Measurements from ENCODE around the gene RPS15.
"Not testable (repeated sequence)": the region's sequence is repeated elsewhere in the genome, so short reads cannot be mapped to it uniquely, and the experiment has no call there.

The RPS15 gene

DNA sequence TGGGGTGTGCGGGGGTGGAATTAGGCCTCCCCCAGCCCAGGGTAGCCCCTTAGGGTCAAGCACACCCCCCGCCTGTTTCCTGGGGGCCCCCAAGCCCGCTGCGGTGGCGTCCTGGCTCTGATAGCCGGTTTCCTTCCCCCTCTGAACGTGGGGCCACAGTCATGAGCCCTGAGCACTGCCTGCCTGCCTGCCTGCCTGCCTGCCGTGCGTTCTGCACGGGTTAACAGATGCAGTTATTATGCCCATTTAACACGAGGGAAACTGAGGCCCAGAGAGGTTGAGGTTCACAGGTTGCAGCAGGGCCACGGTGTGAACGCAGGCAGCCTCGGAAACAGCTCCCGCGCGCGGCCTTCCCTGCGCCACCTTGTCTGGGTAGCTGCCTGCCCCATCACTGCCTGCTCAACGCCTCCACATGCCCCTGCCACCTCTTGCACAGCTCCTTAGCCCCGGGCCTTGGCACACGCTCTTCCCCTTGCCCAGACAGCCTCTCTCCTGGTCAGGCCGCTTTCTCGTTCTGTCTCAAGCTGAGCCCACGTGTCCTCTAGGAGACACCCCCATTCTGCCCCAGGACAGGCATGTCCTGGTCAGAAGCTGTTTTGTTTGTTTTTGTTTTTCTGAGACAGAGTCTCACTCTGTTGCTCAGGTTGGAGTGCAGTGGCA lies 35.7 kb upstream of the RPS15 start:
- DNase-seq, result no peak

DNA sequence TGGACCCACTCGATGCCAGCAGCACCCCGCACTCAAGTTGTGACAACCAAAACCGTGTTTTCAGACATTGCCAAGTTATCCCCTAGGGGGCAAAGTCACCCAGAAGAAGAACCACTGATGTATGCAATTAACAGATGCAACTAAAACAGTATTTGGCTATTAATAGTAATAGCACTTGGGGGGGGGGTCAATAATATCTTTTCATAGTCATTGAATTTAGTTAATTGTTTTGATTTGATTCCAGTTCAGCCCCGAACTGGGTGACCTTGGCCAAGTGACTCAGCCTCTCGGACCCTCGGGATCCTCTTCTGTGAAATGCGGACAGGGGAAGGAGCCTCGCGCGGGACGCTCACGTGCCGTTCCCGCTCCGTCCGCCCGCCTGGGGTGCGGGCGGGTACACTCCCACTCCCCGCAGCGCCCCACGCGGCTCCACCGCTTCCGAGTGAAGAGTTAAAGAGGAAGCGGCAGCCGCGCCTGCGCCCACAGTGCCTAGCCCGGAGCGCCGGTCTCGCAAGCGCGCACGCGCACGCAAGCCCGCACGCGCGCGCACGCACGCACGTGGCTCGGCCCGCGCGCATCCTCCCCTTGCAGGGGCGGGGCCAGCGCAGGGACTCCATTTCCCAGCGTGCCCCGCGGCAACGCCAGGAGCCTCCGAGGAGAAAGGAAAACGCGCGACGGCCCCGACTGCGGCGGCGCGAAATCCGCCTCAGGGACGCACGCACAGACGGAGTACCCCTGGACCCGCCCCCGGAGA lies 31.2 kb upstream of the RPS15 start:
- peak; percentile 99 for DNase-seq

DNA sequence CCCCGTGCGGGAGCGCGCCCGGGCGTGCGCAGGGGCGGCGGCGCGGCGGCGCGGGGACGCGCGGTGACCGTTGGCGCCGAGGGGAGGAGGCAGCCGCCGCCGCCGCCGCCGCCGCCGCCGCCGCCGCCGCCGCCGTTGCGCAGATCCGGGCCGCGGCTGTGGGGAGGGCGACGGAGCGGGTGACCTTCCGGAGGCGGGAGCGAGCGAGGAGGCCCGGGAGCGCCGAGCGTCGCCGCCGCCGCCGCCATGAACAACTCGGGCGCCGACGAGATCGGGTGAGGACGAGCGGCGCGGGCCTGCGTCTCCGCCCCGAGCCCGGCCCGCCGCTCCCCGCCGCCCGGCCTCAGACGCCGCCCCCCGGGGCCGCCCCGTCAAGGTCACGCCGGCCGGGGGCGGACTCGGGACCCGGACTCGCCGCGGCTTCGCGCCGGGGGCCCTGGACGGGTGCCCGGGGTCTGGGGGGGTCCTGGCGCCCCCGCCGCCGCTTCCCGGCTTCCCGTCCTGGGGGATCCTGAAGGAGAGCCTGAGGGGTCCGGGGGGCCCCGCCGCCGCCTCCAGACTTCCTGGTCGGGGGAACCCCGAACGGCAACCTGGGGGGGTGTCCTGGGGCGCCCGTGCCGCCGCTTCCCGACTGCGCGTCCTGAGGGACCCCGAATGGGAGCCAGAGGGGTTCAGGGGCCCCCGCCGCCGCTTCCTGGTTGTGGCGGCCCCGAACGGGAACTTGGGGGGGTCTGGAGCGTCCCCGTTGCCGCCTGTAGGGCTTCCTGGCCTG lies 30.5 kb upstream of the RPS15 start, which contains the start of gene DAZAP1:
Gene DAZAP1, plus strand, starts transcription at position 59 of the 772 bp plus-strand sequence. Its CDS starts 188 bp downstream, at position 247.
- DNase-seq, result peak; percentile 35

DNA sequence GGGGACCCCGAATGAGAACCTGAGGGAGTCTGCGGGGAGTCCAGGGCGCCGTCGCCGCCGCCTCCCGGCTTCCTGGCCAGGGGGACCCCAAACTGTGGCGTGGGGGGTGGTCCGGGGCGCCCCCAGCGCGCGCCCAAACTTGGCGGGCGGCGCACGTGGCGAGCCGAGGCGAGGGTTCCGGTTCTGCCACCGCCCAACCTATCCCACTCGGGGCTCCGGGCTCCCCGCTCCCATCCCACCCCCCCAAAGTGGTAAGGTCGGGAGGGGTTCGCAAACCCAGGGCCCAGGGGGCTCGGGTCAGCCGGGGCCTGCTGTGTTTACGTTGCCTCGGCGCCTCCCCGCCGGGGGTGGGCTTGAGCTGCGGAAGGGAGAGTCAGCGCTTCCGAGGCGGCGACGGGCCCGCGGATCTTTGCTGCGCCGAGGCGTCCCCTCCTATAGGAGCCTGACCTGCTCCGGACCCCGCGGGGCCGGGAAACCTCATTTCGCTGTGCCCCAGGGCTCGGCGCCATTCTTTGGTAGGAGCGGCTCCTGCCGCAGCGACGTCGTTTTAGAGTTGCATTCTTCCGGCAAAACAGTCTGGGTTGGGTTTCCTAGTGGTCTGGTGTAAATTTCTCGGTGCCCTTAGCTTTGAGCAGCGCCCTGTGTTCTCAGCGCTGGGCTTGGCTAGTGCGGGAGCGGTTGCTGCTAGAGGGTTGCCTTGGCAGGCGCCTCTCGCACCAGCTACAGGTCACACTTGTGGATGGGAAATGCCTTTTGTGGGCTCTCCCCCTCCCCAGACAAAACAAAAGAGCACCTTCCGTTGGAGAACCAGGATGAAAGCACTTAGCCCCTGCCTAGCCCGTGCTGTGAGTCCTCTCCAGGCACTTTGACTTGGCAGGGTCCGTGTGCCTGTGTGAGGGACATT lies 29.6 kb upstream of the RPS15 start:
- DNase-seq, result peak; percentile 63

DNA sequence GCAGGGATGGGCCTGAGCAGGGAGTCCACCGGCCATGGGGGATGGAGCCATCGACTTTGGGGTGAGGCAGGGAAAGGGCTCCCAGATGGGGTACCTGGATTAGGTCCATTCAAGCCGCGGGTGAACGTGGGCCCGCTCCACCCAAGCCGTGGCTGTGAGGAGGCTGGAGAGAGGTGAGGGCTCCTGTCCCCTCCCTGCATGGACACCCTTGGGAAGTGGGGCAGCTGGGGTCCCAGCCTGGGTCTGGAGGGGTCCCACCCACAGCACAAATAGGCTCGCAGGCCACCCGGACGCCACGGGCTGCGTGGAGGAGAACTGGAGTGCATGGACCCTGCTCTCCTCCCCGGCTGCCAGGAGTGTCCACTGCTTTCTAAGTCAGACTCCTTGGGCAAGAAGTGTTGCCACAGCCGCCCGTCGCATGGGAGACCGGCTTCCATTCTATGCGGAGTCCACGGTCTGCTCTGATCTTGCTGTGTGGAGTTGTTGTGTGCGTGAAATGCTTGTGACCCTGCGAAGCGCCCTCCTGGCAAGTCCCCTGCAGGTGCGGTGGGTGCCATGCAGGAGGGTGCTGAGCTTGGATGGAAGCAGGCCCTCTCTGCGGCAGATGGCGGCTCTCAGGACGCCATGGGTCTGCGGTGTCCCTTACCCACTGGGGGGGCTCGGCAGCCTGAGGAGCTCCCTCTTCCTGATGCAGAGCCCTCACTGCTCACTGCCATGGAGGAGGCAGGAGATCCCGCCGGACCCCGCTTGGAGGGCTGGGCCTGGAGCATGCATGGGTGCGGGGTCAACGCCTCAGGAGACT lies 28.8 kb upstream of the RPS15 start:
- DNase-seq, result no peak

DNA sequence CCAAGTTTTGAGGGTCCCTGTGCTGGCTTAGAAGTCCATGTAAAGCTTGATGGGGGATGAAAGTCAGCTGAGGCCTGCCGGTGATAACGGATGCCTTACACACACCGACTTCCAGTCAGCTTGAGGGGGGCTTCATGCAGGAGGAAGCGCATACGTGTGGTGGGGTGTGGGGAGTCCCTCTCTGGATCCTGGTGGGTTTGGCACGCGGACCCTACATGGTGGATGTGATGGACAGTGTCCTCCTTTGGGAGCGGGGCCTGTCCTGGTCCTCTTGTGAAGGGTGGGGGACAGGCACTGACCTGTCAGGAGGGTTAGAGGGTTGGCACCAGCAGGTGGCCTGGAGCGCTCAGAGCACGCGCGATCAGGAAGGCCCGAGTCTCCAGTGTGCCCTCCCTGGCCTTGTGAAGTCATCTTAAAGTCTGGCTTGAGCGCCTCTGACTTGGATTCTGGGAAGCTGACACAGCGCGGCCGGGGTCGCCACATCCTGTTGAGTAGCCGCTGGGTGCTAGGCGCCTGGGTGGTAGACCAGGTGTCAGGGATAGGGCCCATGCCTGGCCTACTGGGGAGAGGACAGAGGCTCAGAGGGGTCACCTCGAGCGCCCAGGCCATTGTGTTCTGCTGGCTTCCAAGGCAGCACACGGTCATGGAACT lies 27.9 kb upstream of the RPS15 start:
- DNase-seq, result no peak

DNA sequence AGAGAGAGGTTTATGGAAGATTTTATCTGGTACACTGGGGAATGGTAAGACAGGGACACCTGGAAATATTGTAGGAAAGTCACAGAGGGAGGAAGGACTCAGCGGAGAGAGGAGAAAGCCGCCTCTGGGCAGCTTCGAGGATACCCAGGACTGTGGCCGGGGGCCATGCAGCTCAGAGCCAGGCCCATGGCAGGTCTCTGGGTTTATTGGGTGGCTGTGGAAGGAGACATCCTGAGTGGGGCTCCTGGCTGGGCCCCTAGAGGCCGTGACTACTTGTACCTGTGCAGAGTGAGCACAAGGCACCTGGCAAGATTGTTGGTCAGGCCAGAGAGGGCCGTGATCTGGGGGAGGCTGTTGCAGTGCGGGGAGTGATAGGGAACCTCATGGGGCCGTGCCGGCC lies 27.4 kb upstream of the RPS15 start:
- no peak for DNase-seq

DNA sequence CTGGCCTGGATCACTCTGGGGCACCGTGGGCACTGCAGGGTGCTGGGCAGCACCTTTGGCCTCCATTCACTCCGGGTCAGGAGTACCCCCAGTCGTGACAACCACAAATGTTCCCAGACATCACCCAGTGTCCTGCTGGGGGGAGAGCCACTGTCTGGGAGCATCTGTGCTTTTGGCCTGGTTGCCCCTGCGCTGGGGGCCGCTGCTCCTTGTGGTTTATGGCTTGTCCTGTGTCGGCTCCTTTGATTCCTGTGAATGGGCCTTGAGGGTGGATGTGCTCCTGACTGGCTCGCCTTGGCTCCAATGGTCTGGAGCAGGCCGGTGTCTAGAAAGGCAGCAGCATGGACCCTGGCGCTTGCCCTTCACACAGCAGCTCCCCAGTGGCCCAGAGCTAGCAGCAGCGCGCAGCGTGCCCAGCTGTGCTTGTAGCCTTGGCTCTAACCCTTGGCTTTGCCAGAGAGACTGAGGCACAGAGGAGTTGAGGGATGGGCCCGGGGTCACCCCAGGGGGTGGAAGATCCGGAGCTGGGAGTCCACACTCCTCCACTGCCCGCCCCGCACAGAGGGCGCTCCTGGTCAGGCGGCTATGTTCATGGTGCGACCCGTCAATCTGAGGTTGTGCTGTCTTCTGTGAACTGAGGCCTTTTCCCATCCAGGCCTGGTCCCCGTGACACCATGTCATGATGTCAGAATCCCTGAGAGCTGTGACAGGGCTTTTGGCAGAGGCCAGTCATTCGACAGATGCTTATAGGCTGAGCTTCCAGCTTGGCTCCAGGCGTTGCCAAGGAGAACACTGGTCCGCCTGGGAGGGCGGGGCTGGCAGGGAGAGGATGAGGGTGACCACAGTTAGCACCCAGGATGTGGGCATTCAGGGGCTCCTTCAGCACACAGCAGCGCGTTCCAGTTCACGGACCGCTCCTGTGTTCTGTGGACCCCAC lies 26.7 kb upstream of the RPS15 start:
- DNase-seq, result no peak

DNA sequence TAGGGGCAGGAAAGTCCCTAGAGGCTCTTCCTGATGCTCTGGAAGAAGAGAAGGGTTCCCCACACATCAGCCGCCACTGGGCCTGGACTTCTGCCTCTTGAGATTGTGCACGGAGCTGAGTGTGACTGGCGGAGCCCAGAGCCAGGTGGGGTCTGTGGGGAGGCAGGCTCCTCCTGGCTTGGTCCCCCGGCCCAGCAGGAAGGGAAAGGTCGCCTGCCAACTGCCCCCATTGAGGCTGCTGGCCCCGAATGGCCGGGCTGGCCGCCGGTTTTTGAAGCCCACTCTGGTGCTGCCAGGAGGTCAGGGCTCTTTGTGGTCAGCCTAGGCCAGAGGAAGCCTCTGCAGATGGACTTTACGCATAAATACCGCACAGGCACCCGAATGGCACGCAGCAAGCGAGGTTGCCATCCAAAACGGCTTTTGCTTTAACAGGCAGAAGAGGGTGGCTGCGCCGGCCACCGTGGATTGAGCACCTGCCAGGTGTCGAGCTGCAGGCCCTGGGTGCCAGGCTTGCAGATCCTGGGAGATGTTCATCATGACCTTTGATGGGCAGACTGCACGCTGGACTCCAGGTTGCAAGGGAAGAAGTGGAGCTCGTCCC lies 25.8 kb upstream of the RPS15 start:
- no peak for DNase-seq

DNA sequence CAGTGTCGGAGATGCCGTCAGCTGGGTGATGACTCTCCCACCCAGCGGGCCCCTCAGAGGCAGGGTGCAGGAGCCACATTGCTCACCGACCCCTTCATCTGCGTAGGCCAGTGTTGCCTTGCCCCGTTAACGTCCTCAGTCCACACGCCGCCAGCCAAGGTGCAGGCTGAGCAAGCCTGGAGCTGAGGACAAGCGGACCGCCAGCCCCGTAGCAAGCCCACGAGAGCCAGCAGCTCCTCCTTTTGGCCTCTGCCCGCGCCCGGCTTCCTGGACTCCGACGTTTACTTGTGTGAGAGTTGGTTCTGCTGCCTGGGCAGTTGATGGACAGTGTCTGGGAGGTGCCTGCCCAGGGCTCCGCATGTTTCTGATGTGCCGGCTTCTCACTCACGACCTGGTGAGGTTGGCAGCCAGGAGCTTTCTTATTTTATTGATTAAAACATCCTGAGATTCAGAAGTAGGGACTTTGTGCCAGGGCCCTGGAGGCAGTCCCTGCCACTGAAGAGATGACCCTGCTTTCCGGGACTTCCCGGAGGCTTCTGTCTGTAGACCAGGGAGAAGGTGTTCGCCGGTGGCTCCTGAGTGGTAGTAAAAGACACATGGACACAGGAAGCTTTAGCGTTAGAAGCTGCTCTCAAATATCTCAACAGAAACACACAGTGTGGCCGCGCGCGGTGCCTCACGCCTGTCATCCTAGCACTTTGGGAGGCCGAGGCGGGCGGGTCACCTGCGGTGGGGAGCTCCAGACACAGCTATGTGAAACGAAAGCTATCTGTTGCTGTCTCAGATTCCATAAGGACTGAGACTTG lies 25.0 kb upstream of the RPS15 start:
- DNase-seq, result no peak

DNA sequence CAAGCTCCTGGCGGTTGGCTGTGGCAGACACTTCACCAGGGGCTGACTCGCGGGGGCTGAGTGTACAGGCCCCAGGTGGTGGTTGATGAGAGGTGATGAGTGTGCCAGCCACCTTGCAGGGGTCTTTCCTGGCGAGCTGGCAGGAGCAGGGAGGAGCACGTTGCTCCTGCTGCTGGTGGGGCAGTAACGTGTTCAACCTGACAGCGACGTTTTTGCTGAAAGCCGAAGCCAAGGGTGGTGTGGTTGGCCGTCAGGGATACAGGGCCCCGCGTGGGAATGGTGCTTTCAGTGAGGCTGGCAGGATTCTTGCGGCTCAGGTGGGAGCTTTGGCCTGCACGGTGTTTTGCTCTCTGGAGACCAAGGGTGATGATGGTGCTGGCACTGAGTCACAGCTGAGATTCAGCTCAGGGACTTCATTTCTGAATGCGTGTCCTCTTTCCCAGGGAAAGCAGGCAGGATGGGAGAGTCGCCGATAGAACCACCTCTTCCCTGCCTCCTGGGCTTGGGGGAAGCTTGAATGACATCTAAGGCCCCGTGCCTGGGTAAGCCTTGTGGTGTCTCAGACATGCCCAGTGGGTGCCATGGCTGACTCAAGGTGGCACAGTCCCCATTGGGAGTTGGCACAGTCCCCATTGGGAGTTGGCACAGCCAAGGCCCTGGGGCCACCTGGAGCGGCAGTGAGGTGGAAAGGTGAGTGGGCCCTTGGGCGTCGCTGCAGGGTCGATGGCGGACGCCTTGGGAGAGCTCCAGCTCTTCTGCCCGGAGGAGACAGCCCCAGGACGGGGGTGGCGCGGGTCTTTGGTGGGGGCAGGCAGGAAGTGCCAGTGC lies 22.0 kb upstream of the RPS15 start:
- DNase-seq, result no peak

DNA sequence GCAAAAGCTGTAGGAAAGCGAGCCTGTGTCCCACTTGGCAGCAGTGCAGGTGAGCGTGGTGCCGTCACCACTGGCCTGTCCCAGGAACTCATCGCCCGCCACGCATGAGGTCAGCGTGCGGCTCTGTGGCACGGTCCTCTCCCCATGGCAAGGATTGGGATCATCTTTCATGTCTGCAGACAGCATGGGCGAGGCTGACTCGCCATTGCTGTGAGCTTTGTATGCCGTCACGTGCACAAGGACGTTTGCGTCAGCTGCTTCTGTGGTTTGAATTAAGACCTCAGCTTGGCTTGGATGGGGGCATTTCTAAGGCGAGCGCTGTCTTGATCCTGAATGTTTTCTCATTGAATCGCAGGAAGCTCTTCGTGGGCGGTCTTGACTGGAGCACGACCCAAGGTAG lies 21.1 kb upstream of the RPS15 start:
- no peak for DNase-seq

DNA sequence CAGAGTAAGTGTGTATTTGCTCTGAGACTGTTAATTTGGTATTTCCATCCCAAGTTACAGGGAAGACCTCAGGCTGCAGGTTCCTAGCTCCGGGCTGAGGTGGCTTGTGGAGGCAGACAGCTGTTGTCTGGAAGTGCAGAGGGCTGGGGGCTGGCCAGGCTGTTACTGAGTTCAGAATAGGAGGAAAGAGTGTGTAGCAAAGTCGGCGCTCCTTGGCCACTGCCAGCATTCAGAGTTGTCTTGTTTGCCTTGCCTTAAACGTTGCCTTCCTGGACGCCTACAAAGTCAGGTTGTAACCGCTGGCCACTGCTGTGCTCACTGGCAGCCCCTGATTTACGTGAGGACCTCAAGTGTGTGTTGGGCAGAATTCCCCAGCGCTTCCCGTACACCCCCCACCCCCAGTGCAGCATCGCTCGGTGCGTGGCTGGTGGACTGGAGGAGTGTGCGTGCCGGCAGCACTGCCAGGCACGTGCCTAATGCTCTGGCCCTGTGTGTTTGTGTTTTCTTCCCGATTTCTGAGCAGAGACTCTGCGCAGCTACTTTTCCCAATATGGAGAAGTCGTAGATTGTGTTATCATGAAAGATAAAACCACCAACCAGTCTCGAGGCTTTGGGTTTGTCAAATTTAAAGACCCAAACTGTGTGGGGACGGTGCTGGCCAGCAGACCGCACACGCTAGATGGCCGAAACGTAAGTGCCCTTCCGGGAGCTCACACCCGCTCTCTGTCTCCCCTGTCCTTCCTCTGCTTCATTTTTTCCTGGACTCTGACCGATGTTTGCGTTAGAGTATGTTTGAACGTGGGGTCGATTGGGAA lies 20.3 kb upstream of the RPS15 start:
- no peak for DNase-seq

DNA sequence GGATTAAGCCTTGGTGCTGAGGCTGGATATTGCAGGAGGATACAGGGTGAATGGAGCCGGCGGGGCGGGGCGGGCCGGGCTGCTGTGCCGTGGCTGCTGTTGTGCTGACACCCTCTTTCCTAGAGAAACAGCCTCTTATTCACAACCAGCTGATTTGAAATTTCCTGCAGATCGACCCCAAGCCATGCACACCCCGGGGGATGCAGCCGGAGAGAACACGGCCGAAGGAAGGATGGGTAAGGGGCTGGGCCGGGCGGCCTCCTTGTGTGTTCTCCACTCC lies 19.8 kb upstream of the RPS15 start:
- DNase-seq, result no peak

DNA sequence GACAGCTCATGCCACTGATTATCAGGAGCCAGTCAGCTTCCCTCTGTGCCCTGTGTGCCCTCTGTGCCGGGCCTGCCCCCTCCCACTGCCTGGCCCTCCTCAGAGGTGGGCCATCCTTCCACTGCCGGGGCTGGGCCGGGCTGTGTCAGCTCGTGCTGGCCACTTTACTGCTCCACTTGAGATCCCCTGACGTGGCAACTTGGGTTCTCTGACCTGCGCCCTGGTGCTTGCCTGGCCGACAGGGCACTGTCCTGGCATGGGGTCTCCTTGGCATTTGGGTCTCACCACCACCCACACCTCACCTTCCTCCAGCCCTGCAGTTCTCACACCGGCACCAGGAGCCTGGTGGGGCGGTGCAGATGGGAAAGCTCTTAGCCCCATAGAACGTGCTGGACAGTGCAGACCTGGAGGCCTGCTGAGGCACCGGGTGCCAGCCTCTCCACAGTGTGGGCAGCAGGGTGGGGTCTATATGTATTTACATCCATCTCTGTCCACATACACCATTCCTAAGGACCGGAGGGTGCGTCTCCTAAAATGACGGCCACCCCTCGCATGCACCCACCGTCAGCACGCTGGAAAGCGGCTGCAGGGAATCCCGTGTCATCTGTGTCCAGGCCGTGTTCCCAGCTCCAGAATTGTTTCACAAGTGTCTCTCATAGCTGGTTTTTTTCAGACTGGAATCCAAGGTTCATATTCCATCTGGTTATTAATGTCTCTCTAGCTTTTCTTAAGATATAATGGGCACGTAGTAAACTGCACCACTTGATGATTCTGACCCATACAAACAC lies 19.1 kb upstream of the RPS15 start:
- DNase-seq, result no peak

DNA sequence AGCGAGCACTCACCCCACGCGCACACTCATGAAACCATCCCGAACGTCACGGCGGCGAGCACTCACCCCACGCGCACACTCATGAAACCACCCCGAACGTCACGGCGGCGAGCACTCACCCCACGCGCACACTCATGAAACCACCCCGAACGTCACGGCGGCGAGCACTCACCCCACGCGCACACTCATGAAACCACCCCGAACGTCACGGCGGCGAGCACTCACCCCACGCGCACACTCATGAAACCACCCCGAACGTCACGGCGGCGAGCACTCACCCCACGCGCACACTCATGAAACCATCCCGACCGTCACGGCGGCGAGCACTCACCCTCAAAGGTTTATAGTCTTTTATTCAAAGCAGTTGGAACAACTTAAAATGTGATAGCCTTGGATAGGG lies 18.1 kb upstream of the RPS15 start:
- DNase-seq, result not testable (repeated sequence)
